ENCODE data around the gene MMP20.

DNA sequence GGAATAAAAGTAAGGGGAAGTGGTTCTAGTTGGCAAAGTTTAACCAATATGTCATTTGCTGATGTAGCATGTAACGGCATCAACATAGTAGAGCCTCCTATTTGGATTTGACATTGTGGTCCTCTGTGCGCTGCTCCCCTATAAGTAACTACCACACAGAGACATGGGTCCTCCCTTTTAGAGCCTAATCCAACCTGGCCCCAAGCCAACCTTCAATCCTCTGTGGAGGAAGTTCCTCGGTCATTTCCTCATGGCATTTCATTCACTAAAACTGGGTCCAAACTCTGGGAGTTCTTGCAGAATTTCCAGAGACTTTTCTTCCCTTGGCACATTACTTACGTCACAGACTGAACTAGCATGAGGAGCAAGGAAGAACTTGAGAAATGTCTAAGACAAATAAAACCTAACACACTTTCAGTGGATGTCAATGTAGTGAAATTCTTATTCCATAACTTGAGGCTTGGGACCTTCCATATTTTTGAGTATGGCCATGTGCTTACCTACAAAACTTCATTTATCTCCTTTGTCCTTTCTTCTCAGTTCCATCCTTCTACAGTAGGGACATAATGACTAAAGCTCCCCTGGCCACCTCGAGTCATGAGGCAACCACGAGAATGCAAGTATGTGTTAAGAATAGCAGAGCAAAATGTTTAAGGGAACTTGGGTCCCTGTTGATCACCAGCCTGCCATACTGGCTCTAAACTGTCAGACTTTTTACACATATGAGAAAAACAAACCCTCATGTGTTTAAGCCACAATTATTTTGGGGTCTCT, 34.7 kb downstream of the MMP20 start:
- TF ChIP-seq CTCF (IDR thresholded peaks at IDR 0.05) = no peak
- TF ChIP-seq POLR2A (IDR thresholded peaks at IDR 0.05; ENCODE audit: low read depth) = no peak

All from esophagus muscularis mucosa (tissue), 3 donors.